GM19035 (cell line): ENCODE data around the gene PLA2G4F.

Experiments
- ATAC-seq: cut with Tn5 transposase; IDR thresholded peaks from one replicate; pipeline ENCODE4 v1.9.1; 2021; ENCODE audit not compliant: unreplicated experiment

PLA2G4F gene

DNA sequence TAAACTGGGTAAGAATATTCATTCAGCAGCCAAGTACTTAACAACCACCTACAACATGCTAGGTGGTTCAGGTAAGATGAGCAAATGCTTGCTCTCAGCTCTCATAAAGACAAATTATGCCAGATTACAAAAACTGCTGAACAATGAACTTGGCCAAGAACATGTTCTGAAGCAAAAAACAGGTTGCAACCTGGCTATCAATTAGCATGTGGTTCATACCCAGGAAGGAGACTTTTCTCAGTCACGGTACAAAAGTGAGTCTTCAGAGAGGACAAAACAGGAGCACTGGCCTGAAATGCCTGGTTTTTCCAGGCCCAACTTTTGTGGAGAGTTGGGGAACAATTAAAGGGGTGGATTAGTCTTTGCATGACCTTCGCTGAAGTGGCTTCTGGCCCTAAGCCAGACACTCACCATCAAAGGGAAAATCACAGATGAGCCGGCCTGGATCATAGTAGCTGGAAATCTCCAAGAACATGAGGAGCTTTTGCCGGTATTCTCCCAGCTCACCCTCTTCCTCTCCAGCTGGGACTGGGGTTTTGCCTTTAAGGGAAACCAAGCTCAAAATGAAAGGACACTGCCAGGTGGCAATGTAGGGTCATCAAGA lies 7.6 kb upstream of the PLA2G4F start:
- ATAC-seq, result no peak

- no peak for ATAC-seq
These were observed 6.9 kb upstream of the PLA2G4F start for GRCh38 chr15:42163291-42163690.

DNA sequence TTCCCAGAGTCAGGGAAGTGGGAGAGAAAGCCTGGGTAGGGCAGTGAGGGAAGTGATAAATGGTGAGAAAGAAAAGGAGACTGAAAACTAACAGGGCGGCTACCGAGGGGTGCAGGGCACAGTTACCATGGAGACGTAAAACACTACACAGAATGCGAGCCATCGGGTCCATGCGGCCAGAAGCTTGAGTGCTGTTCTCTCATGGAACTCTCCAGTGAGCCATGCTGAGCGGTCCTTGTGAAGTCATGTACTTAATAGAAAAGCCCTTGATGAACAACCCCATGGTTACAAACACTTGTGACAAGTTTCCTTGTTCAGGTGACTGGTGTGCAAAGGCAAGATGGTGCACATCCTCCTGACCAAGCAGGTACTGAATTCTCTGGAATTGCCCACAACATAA lies 3.7 kb upstream of the PLA2G4F start:
- no peak for ATAC-seq

GRCh38 chr15:42159381-42160015 lies 3.1 kb upstream of the PLA2G4F start:
- ATAC-seq, result no peak

- no peak for ATAC-seq
These were observed 2.5 kb upstream of the PLA2G4F start for GRCh38 chr15:42158941-42159340.

- no peak for ATAC-seq
These were observed 1.7 kb upstream of the PLA2G4F start for GRCh38 chr15:42157981-42158765.

DNA sequence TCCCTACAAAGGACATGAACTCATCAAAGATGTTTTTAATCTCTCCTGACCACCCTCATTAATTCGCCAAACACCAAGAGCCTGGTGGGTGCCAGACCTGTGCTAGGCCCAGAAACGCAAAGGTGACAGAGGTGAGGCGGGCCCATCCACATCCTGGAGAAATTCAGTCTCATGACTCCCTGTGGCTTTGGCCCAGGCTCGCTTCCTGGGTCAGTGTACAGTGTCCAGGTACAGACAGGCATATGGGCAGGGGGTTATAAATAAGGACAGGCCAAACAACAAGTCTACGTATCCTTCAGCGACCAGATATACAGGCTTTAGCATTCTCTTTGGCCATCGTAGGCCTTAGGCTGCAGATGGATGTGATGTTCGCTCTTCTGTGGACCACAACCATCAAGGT lies 945 bp upstream of the PLA2G4F start:
- ATAC-seq, result no peak

DNA sequence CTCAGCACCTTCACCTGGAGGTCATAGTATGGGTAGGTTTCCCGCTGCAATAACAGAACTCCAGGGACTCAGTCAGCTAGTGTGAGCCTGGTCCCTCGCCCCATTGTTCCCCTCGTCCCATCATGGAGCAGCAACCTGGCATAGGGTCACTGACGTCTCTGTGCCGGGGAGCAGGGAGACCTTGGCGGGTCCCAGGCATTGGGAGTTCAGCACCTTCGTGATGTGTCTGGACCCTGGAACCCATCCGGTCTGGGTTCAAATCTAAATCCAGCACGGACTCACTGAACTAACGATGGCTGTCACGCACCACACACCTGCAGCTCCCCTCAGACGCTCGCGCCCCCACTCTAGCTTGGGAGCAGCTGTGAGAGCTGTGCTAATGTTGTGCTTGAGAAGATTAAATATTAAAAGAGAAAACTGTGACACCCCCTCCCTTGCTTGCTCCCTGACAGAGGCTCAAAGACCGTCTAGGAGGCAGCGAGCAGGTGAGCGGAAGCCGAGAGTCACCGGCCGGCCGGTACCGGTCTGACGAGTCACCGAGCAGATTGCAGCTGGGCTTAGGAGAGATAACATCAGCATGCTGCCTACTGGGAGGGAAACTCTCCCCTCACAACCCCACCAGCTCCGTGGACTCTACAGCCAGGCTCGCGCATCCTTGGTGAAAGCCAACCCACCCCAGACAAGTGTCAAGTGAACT lies 742 bp downstream of the PLA2G4F start:
- ATAC-seq, result no peak

DNA sequence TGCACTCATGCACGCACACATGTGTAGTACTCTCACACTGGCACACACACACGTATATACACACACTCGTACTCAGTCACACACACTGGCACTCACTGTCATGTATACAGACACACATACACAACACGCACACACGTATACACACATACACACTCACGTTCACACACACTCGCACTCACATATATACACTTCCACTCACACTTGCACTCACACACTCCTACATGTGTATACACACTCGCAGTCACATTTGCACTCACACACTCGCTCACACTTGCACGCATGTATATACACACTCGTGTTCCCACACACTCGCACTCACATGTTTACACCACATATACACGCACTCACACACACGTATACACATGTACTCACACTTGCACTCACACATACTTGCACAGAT lies 1.5 kb downstream of the PLA2G4F start:
- no peak for ATAC-seq

DNA sequence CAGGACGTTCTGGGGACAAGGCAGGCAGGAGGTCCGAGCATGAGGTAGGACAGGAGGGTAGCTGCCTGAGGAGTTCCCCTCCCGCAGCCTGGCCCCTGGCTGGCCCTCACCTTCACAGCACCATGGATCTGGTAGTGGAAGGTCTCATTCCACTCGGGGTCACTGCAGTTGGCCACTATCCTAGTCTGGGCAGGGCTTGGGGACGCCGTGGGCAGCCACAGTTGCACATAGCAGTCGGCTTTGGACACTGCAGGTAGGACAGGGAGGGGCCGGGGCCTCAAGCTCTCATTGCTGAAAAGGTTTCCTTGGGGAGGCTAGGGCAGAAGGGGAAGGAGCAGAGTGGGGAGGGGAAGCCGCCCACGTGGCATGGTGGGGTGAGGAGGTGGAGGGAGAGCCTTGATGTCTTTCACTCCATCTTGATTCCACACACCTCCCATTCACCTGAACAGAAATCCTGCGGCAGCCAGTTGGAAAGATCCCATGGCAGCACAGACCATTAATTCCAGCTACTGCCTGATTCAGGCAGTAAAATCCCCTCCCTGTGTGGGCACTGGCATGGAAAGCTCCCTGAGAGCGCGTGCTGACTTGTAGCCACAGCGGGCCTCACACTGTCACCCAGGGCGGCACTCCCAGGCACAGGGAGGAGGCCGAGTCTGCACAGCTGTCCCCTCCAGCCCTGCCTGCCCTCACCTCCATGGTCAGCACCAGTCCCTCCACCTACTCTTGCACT lies 2.1 kb downstream of the PLA2G4F start:
- no peak for ATAC-seq

GRCh38 chr15:42153874-42154211 lies 2.6 kb downstream of the PLA2G4F start:
- ATAC-seq, result no peak

DNA sequence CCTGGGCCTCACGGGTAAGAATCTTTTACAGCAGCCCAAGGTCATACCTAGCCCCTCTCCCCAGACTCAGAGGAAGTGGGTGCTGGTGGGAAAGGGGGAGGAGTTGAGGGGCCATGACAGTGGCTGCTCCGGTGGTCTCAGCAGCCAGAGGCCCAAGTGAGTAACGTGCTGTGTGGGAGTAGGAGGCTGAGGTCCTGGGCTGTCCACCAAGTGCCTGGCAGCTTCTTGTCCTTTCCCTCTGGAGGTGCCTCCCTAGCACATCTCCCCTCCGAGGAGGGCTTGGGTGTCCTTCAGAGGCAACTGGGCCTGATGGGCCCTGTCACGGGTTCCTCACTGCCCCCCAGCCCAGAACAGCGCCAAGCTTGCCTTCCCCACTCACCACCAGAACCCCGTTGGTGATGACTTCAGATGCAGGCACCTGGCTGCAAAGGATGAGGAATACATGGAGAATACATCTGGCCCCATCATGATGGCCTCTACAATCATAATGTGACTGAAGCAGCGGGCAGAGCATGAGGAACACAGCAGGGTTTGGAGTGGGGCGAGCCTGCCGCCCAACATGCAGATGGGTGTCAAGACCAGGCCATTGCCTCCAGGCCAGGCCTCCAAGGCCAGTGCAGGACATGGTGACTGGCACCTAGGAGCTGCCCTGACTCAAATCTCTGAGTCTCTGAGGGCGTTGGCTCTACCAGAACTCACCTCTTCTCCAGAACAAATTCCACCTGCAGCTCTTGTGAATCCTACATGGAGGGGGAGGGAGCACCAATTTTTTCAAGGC lies 3.3 kb downstream of the PLA2G4F start:
- ATAC-seq, result no peak

DNA sequence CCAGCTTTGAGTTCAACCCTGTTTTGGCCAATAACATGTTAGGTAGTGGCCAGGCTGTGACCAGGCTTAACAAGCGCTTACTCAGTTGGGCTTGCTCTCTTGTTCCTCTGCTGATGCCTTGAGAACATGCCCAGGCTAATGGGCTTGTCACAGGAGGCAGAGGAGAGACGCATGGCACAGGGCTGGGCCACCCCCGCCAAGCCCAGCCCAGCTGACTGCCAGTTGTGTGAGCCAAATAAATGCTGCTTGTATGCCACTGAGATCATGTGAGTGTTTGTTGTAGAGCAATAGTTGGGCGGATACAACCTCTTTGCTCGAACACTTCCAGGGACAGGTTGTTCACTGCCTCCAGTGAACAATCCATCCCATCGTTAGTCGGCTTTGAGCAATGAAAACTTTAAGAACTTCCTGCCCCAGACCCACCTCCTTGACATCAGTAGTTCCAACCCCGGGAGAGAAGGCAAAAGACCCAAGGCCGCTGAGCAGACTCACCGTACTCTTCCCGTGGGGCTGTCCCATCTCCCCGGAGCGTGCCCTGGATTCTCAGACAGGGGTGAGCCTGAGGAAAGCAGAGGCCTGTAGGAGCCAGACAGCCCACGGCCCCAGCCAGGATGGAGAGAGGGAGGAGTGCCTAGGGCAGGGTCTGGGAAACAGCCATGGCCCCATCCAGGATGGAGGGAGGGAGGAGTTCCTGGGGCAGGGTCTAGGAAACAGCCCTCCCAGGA lies 4.1 kb downstream of the PLA2G4F start:
- ATAC-seq, result no peak

- no peak for ATAC-seq
These were observed 4.7 kb downstream of the PLA2G4F start for GRCh38 chr15:42151736-42152135.

GRCh38 chr15:42151141-42151561 lies 5.3 kb downstream of the PLA2G4F start:
- ATAC-seq, result no peak

DNA sequence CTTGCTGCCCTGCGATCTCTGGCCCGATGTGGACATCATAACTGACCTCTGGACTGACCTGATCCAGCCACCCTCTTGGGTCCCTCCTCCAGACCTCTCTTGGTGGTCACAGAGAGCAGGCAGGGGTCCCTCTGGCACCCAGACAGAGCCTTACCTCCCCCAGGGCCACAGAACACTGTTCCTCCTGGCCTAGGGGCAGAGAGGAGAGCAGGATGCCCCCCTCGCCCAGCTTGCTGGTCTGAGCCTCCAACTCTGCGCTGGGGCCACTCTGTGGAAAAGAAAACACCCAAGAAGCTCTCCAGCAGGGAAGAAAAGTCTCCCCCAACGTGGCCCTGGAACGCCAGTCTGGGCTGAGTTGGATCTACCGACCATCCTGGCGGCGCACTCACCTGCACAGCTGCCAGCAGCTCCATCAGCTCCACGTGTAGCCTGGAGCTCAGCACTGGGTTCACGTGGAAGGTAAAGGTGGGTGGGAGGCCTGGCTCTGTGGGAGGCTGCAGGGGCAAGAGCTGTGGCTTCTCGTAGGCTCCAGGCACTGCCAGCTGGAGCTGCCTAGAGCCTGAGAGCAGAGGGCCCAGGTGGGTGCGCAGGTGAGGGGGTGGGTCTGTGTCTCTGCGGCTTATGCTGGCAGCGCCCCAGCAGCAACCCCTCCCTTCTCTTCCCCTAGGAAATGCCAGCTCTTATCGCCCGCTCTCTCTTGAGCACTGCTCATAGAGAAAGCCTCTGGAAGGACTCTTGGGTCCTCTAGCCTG lies 6.0 kb downstream of the PLA2G4F start:
- no peak for ATAC-seq

DNA sequence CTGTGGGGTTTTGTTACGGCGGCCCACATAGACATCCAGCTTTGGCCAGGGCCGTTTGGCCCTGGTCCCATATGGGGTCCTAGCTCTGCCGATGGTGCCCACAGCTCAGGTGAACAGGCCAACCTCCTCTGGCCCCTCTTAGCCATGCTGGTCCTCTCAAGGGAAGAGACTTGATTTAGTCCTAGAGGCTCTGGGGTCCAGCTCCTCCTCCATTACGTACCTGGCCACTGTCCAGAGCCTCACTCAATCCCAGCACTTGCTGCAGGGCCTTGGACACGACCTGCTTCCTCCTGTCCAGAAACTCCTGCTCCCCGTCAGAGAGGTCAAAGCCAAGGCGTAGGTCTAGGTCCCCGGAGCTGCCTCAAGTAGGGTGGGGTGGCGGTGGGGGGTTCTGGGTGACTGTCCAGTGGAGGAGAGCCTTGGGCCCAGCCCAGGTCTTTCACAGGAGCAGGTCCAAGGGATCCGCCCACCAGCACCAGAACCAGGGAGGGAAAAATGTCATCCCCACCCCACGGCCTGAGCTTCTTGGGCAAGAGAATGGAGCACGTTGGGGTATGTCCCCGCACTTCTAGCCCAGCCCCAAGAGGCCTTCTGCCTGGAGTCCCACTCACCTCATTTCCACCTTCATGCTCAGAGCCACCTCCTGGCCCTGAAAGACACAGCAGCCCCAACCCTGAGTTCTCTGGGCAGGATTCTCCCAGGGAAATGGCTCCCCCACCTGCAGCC lies 6.8 kb downstream of the PLA2G4F start:
- ATAC-seq, result no peak

DNA sequence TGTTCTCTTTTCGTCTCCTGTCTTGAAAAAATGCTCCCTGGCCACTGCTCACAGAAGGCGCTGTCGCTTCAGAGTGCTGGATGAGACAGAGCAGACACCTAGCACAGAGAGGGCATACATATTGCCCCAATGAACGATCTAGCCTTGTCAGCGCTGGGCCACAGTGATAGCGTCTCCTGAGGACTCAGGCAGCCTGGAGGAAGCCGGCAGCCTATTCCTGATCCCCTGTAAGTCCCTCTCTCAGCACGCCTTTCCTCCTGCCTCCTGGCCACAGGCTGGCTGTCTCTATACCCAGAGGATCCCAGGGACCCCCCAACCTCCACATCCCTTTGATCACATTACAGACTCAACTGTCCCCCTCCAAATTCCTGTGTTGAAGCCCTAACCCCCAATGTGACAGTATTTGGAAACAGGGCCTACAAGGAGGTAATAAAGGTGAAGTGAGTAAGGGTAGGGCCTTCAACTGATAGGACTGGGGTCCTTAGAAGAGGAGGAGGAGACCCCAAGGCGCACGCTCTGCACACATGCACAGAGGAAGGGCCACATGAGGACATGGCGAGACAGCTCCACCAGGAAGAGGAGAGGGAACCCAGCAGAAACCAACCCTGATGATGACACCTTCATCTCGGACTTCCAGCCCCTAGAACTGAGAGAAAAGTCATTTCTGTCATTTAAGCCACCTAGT lies 7.5 kb downstream of the PLA2G4F start:
- ATAC-seq, result no peak
